H1 (cell line): Measurements from ENCODE around the gene KLHL24. TPM values are rescaled to one million over a fixed set of nuclear protein-coding genes. Genes with fewer than 3 reads are reported as not detected.

Source experiments
- CTCF ChIA-PET: fragments of 300-600 bp; sonication (Branson Sonifier 250); formaldehyde crosslinking; loops from one replicate; lab custom pipeline; 2021; ENCODE audit not compliant: partially characterized antibody; lab: Charles Lee
- POLR2A ChIA-PET: fragments of 300-600 bp; sonication (Branson Sonifier 250); formaldehyde crosslinking; loops from one replicate; lab custom pipeline; 2021; ENCODE audit warnings: inconsistent platforms; ENCODE audit not compliant: partially characterized antibody; lab: Charles Lee
- DNase-seq, 2 experiments: peaks; one replicate each; pipeline versions ENCODE4 v3.0.0 to v3.0.0-alpha.2; 2010 to 2022; ENCODE audit warnings: low spot score in 2 of 2, low read depth in 1 of 2, mixed read lengths in 1 of 2
- FAIRE-seq: peaks from 2 replicates; lab custom pipeline; 2011; peaks lifted over from hg19 to GRCh38; lab: Jason Lieb, UNC
- H2AFZ ChIP-seq: 2 replicates; pipeline ENCODE4 v1.8.1; 2012; ENCODE audit warnings: low read length, inconsistent platforms
- H2AK5ac ChIP-seq: 2 replicates; pipeline ENCODE4 v1.6.1; 2013; ENCODE audit warnings: low read depth, low read length
- H2BK120ac ChIP-seq: replicated peaks from 2 replicates; pipeline ENCODE3; 2013; ENCODE audit warnings: low read depth, low read length, inconsistent platforms
- H2BK12ac ChIP-seq: 2 replicates; pipeline ENCODE4 v1.6.1; 2013; ENCODE audit warnings: low read depth, low read length
- H2BK15ac ChIP-seq: 2 replicates; pipeline ENCODE4 v1.6.1; 2013; ENCODE audit warnings: low read length
- H2BK20ac ChIP-seq: 2 replicates; pipeline ENCODE4 v1.6.1; 2013; ENCODE audit warnings: low read length
- H2BK5ac ChIP-seq: 2 replicates; pipeline ENCODE4 v1.6.1; 2013; ENCODE audit warnings: low read depth, low read length
- H3K14ac ChIP-seq: 2 replicates; pipeline ENCODE4 v1.6.1; 2013; ENCODE audit warnings: inconsistent platforms; ENCODE audit not compliant: insufficient read length
- H3K18ac ChIP-seq: 2 replicates; pipeline ENCODE4 v1.6.1; 2013; ENCODE audit warnings: low read length; ENCODE audit errors: extremely low read depth
- H3K23ac ChIP-seq: 2 replicates; pipeline ENCODE4 v1.6.1; 2013; ENCODE audit warnings: inconsistent platforms; ENCODE audit not compliant: insufficient read length
- H3K23me2 ChIP-seq: 2 replicates; pipeline ENCODE4 v1.6.1; 2013; ENCODE audit warnings: low read depth, low read length
- H3K27ac ChIP-seq: 2 replicates; pipeline ENCODE4 v1.6.1; 2011; ENCODE audit warnings: low read depth, low read length, inconsistent platforms
- H3K27me3 ChIP-seq, 4 experiments: replicated peaks in 1 of 4; 1 replicate in 1 of 4; 2 replicates in 3 of 4; pipeline versions ENCODE4 v1.6.1 to v1.8.1; 2011 to 2013; ENCODE audit warnings: low read length in 3 of 4, mild to moderate bottlenecking in 3 of 4, inconsistent platforms in 2 of 4, mixed read lengths in 2 of 4, moderate library complexity in 1 of 4; ENCODE audit not compliant: control insufficient read depth in 3 of 4, insufficient read depth in 3 of 4; ENCODE audit errors: extremely low read depth in 1 of 4
- H3K36me3 ChIP-seq, 4 experiments: 2 replicates each; pipeline versions ENCODE4 v1.6.1 to v1.8.1; 2011 to 2013; ENCODE audit warnings: mild to moderate bottlenecking in 4 of 4, low read length in 3 of 4, moderate library complexity in 2 of 4, control low read depth in 1 of 4, inconsistent platforms in 1 of 4; ENCODE audit not compliant: insufficient read depth in 4 of 4, control insufficient read depth in 2 of 4
- H3K4ac ChIP-seq: replicated peaks from 2 replicates; pipeline ENCODE3; 2013; ENCODE audit warnings: low read length, low read depth, mixed read lengths, inconsistent platforms; ENCODE audit not compliant: insufficient read length
- H3K4me1 ChIP-seq, 4 experiments: replicated peaks in 1 of 4; 1 replicate in 1 of 4; 2 replicates in 3 of 4; pipeline versions ENCODE4 v1.6.1 to v1.8.1; 2011 to 2013; ENCODE audit warnings: low read length in 3 of 4, inconsistent platforms in 2 of 4, mixed read lengths in 1 of 4; ENCODE audit not compliant: insufficient read depth in 4 of 4, control insufficient read depth in 3 of 4
- H3K4me2 ChIP-seq, 2 experiments: 2 replicates each; pipeline versions ENCODE4 v1.6.1 to v1.8.1; 2011 to 2013; ENCODE audit warnings: low read depth in 2 of 2, low read length in 2 of 2, control low read depth in 1 of 2, inconsistent platforms in 1 of 2, mild to moderate bottlenecking in 1 of 2; ENCODE audit not compliant: insufficient read depth in 1 of 2
- H3K4me3 ChIP-seq, 4 experiments: fragments of 200-600, 300-600 bp in 1 of 4; sonication (generic), shearing (Covaris generic), sonication (Bioruptor Twin) in 1 of 4; 2 replicates each; pipeline versions ENCODE4 v1.5.1 to v1.8.1; 2011 to 2016; ENCODE audit warnings: low read length in 4 of 4, low read depth in 3 of 4, control low read depth in 2 of 4, inconsistent platforms in 2 of 4, mild to moderate bottlenecking in 2 of 4, mixed read lengths in 1 of 4, moderate library complexity in 1 of 4; ENCODE audit not compliant: insufficient read depth in 2 of 4; ENCODE audit errors: extremely low read depth in 1 of 4
- H3K56ac ChIP-seq: replicated peaks from 2 replicates; pipeline ENCODE3; 2013; ENCODE audit warnings: low read depth, mild to moderate bottlenecking, mixed read lengths, low read length, inconsistent platforms; ENCODE audit not compliant: insufficient read length
- H3K79me1 ChIP-seq: 2 replicates; pipeline ENCODE4 v1.6.1; 2013; ENCODE audit warnings: low read depth, low read length, control low read depth
- H3K79me2 ChIP-seq, 2 experiments: 2 replicates each; pipeline versions ENCODE4 v1.6.1 to v1.8.1; 2012 to 2013; ENCODE audit warnings: low read length in 2 of 2, mild to moderate bottlenecking in 2 of 2, inconsistent platforms in 1 of 2; ENCODE audit not compliant: insufficient read depth in 2 of 2, control insufficient read depth in 1 of 2
- H3K9ac ChIP-seq, 4 experiments: replicated peaks in 1 of 4; 1 replicate in 1 of 4; 2 replicates in 3 of 4; pipeline versions ENCODE4 v1.6.1 to v1.8.1; 2011 to 2013; ENCODE audit warnings: low read depth in 3 of 4, low read length in 3 of 4, control low read depth in 2 of 4, mild to moderate bottlenecking in 2 of 4, moderate library complexity in 2 of 4, inconsistent platforms in 1 of 4; ENCODE audit errors: extremely low read depth in 1 of 4
- H3K9me3 ChIP-seq, 2 experiments: 2 replicates each; pipeline versions ENCODE4 v1.6.1 to v1.8.1; 2012 to 2013; ENCODE audit warnings: mild to moderate bottlenecking in 2 of 2, moderate library complexity in 2 of 2, control low read depth in 1 of 2, inconsistent platforms in 1 of 2, low read depth in 1 of 2, low read length in 1 of 2, mixed read lengths in 1 of 2; ENCODE audit not compliant: insufficient read depth in 2 of 2
- H4K20me1 ChIP-seq, 2 experiments: replicated peaks in 1 of 2; 2 replicates each; pipeline versions ENCODE3 to v1.8.1; 2011 to 2013; ENCODE audit warnings: inconsistent platforms in 2 of 2, low read length in 2 of 2, mild to moderate bottlenecking in 1 of 2; ENCODE audit not compliant: insufficient read depth in 2 of 2, control insufficient read depth in 1 of 2
- H4K5ac ChIP-seq: 2 replicates; pipeline ENCODE4 v1.6.1; 2013; ENCODE audit warnings: low read length, low read depth, mixed read lengths, inconsistent platforms; ENCODE audit not compliant: insufficient read length
- H4K8ac ChIP-seq: 2 replicates; pipeline ENCODE4 v1.8.0; 2013; ENCODE audit warnings: mild to moderate bottlenecking, moderate library complexity, low read length, inconsistent platforms; ENCODE audit not compliant: insufficient read depth; ENCODE audit errors: extremely low read depth
- H4K91ac ChIP-seq: replicated peaks from 2 replicates; pipeline ENCODE3; 2013; ENCODE audit warnings: low read length, mixed read lengths, inconsistent platforms; ENCODE audit not compliant: insufficient read length
- FOSL1 ChIP-seq: IDR thresholded peaks from 2 replicates; pipeline ENCODE4 v1.6.1; 2011; ENCODE audit warnings: mild to moderate bottlenecking, low read depth, low read length, moderate library complexity; ENCODE audit not compliant: insufficient read depth
- PHF8 ChIP-seq: fragments of 200-600 bp; sonication (generic); conservative IDR thresholded peaks from 2 replicates; pipeline ENCODE4 v1.7.1; 2012; ENCODE audit warnings: low read depth, mild to moderate bottlenecking, inconsistent platforms, low read length, moderate library complexity
- POLR2AphosphoS5 ChIP-seq: IDR thresholded peaks from 2 replicates; pipeline ENCODE4 v1.6.1; 2011; ENCODE audit warnings: low read depth, low read length
- RFX5 ChIP-seq: IDR thresholded peaks from 2 replicates; pipeline ENCODE4 v1.6.1; 2011; ENCODE audit warnings: low read depth, low read length, improper control_type of control experiment, borderline replicate concordance
- TEAD4 ChIP-seq: IDR thresholded peaks from 2 replicates; pipeline ENCODE4 v1.6.1; 2012; ENCODE audit warnings: low read depth, low read length, inconsistent platforms, mixed read lengths
- USF2 ChIP-seq: IDR thresholded peaks from 2 replicates; pipeline ENCODE4 v1.6.1; 2011; ENCODE audit warnings: low read length, improper control_type of control experiment
- WGBS, 2 experiments: shearing (Covaris generic) in 1 of 2; methylation state at CpG; one replicate each; pipeline versions ENCODE4 v1.1.6 to v1.1.7; 2013 to 2015; ENCODE audit warnings: low lambda C conversion rate in 2 of 2, mixed read lengths in 2 of 2, inconsistent platforms in 1 of 2, low coverage in 1 of 2, missing lambda C conversion rate in 1 of 2; ENCODE audit not compliant: insufficient replicate concordance in 2 of 2, insufficient coverage in 1 of 2, insufficient read length in 1 of 2; ENCODE audit errors: extremely low coverage in 1 of 2, missing lambda C conversion rate in 1 of 2; 5-methylcytosine and 5-hydroxymethylcytosine counted together
- polyA plus RNA-seq, 7 experiments: library from polyadenylated mRNA; depleted of rRNA in 3 of 7; stranded (reverse) in 5 of 7; unstranded in 2 of 7; fragments of >200 nt in 5 of 7; fragments of 200-250 nt in 2 of 7; gene quantifications; 1 replicate in 5 of 7; 2 replicates in 1 of 7; 4 replicates in 1 of 7; pipeline versions ENCODE4 v1.2.1 to v1.2.3, GENCODE V29; 2011 to 2013; ENCODE audit warnings: missing spikeins in 2 of 7, mixed read lengths in 2 of 7
- total RNA-seq: library from RNA; stranded (reverse); fragmentation: NEBNext Ultra II Directional; extraction: Animal tissue kit (Norgen Biotek cat#: 25700); gene quantifications from 2 replicates; pipeline ENCODE4 v1.2.1, GENCODE V29; 2021

The KLHL24 gene
- total and polyA plus RNA-seq, 2 of the 8 experiments (the other 6 are each of a cell fraction or from before 2014, with no cell fraction given): 12.5 to 36.2 TPM

DNA sequence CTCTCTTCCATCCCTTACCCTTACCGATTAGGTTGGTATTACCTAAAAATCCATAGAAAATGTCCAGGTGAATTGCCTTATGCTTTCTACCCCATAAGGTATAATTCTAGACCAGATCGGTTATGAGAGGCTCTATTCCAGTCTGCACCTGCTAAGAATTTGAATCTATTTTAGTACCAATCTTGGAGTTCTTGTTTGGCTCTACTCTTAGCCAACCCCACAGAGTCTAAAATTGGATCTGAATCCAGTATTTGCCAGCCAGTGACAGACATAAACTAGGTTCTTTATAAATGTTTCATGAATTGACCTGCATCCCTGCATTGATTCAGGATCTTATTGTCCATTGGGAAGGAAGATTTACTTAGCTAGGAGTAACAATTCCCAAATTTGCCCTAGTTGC lies 6.5 kb downstream of the KLHL24 start:
- FAIRE-seq: no peak
- H2BK5ac ChIP-seq: no peak overlapping the region
- no peak overlapping the region for H3K18ac ChIP-seq
- H3K9me3 ChIP-seq: no peaks in the 10 kb centered on the region
- H3K4ac ChIP-seq: no peak overlapping the region
- no peak for DNase-seq
- no peak overlapping the region for H3K56ac ChIP-seq
- H3K23ac ChIP-seq: no peak overlapping the region
- peaks cover 0 to 4% (median 0%) of the 10 kb centered on the region in 4 experiments; a peak in 1 of 8 replicates for H3K36me3 ChIP-seq
- no peak overlapping the region for H4K8ac ChIP-seq
- 50% methylated on average over 2 of the region's 2 CpGs; no CpG with 5 or more reads in 1 of the 2 experiments for WGBS, 2 experiments
- H3K4me3 ChIP-seq: no peak overlapping the region
- no peak overlapping the region for H2BK15ac ChIP-seq
- H2AFZ ChIP-seq: no peak overlapping the region
- no peak overlapping the region for H3K14ac ChIP-seq
- H2AK5ac ChIP-seq: no peak overlapping the region
- H3K9ac ChIP-seq: no peak overlapping the region
- no peak overlapping the region for H4K5ac ChIP-seq
- H3K79me1 ChIP-seq: no peaks in the 10 kb centered on the region
- H3K27ac ChIP-seq: no peak overlapping the region
- H3K4me1 ChIP-seq: no peaks in the 10 kb centered on the region
- H2BK12ac ChIP-seq: no peak overlapping the region
- no peak overlapping the region for H2BK120ac ChIP-seq
- POLR2A ChIA-PET: interaction anchor here (0.6 kb wide), 1 partner anchor 9 kb away, joined by 3 read pairs; no protein-coding TSS in a partner anchor
- no peak overlapping the region for H4K91ac ChIP-seq
- H3K4me2 ChIP-seq: no peak overlapping the region
- H3K79me2 ChIP-seq: peaks cover 0 to 59% of the 10 kb centered on the region in 2 experiments; a peak in 2 of 4 replicates
- no peaks in the 10 kb centered on the region for H4K20me1 ChIP-seq
- no peaks in the 10 kb centered on the region for H3K27me3 ChIP-seq
- CTCF ChIA-PET: interaction anchor here (0.6 kb wide), 1 partner anchor 162 kb away, joined by 3 read pairs; no protein-coding TSS in a partner anchor
- H3K23me2 ChIP-seq: 0 out of 2 replicates have a peak, but pooled peaks cover under 1% of the 10 kb centered on the region
- H2BK20ac ChIP-seq: no peak overlapping the region
- TF ChIP-seq USF2 (no peak), PHF8 (no peak), TEAD4 (no peak), RFX5 (no peak), FOSL1 (no peak), POLR2AphosphoS5 (no peak)
